Stimulated activated CD8-positive, alpha-beta memory T cell treated with anti-CD3 and anti-CD28 coated beads, Interleukin-4, amount 100 ng/mL, for 24 hours (primary cell): ENCODE measurements around the gene PDIA5.
A peak's percentile ranks its signal among the peaks of the same experiment; 100 is the strongest.

Experiments used
- DNase-seq: peaks from one replicate; pipeline ENCODE4 v3.0.0-alpha.2; 2020; ENCODE audit warnings: low read depth

PDIA5 gene

GRCh38 chr3:123169492-123169929 is 102.7 kb downstream of the PDIA5 start:
- DNase-seq, result no peak

- DNase-seq, result no peak
Measured at GRCh38 chr3:123169930-123170329, 103.1 kb downstream of the PDIA5 start.

- DNase-seq, result no peak
Measured at GRCh38 chr3:123180791-123181190, 114.0 kb downstream of the PDIA5 start.

GRCh38 chr3:123186695-123187094 is 119.9 kb downstream of the PDIA5 start:
- no peak for DNase-seq

- no peak for DNase-seq
Measured at GRCh38 chr3:123188058-123188457, 121.2 kb downstream of the PDIA5 start.

- DNase-seq, result no peak
Measured at GRCh38 chr3:123193448-123194101, 126.8 kb downstream of the PDIA5 start.

- no peak for DNase-seq
Measured at GRCh38 chr3:123194552-123194951, 127.7 kb downstream of the PDIA5 start.

- DNase-seq, result no peak
Measured at GRCh38 chr3:123198372-123198771, 131.5 kb downstream of the PDIA5 start.

GRCh38 chr3:123201223-123201556 is 134.4 kb downstream of the PDIA5 start:
- DNase-seq, result no peak

GRCh38 chr3:123201557-123202427 is 135.0 kb downstream of the PDIA5 start, which contains the start of gene SEC22A:
Gene SEC22A (plus strand): TSS chr3:123201943. CDS start chr3:123209218, 7,275 bp downstream.
- peak; percentile 90 for DNase-seq

GRCh38 chr3:123202451-123202850 is 135.6 kb downstream of the PDIA5 start:
- DNase-seq, result no peak
